GM12874 (cell line): Measurements from ENCODE around the gene ACTG1.

Experiments used
- CTCF ChIP-seq: IDR thresholded peaks from 2 replicates; pipeline ENCODE4 v1.5.1; 2011; ENCODE audit warnings: low read depth, mild to moderate bottlenecking, control low read depth, low read length, moderate library complexity; ENCODE audit not compliant: insufficient read depth

ACTG1 gene

GRCh38 chr17:81549826-81550225 is 37.2 kb upstream of the ACTG1 start:
- TF ChIP-seq CTCF: no peak

- no peak for TF ChIP-seq CTCF
These were observed 36.5 kb upstream of the ACTG1 start for GRCh38 chr17:81549031-81549557.

GRCh38 chr17:81547614-81547982 is 35.0 kb upstream of the ACTG1 start:
- no peak for TF ChIP-seq CTCF

- TF ChIP-seq CTCF: no peak
These were observed 34.5 kb upstream of the ACTG1 start for GRCh38 chr17:81546906-81547613.

- no peak for TF ChIP-seq CTCF
These were observed 32.8 kb upstream of the ACTG1 start for GRCh38 chr17:81545160-81545949.

GRCh38 chr17:81544281-81544974 is 31.8 kb upstream of the ACTG1 start:
- TF ChIP-seq CTCF: no peak

- TF ChIP-seq CTCF: no peak
These were observed 31.2 kb upstream of the ACTG1 start for GRCh38 chr17:81543756-81544155.
